NCI-H2107 (cell line): ENCODE results near the gene KCNJ6.

Experiments
- DNase-seq: peaks from one replicate; lab custom pipeline; 2025; lab: John Stamatoyannopoulos, UW

KCNJ6 gene

GRCh38 chr21:37565530-37566223, 350.6 kb downstream of the KCNJ6 start:
- no peak for DNase-seq

GRCh38 chr21:37564924-37565529, 351.2 kb downstream of the KCNJ6 start:
- DNase-seq: no peak

GRCh38 chr21:37564341-37564923, 351.8 kb downstream of the KCNJ6 start:
- peak; percentile 77 for DNase-seq

- DNase-seq: peak; percentile 71
Observed at GRCh38 chr21:37563641-37564340, 352.5 kb downstream of the KCNJ6 start.

GRCh38 chr21:37562920-37563640, 353.2 kb downstream of the KCNJ6 start:
- DNase-seq: no peak

GRCh38 chr21:37561941-37562919, 354.0 kb downstream of the KCNJ6 start:
- DNase-seq: no peak

GRCh38 chr21:37561506-37561905, 354.8 kb downstream of the KCNJ6 start:
- no peak for DNase-seq

- no peak for DNase-seq
Observed at GRCh38 chr21:37560385-37560784, 355.9 kb downstream of the KCNJ6 start.

- no peak for DNase-seq
Observed at GRCh38 chr21:37558676-37559211, 357.5 kb downstream of the KCNJ6 start.
